NCI-H748 treated with DMSO at 0.1 percent for 48 hours (cell line): ENCODE results near the gene MAP4K1.
"Not testable (repeated sequence)": the region's sequence is repeated elsewhere in the genome, so short reads cannot be mapped to it uniquely, and the experiment has no call there.

Experiments
- DNase-seq: peaks from one replicate; lab custom pipeline; 2025; lab: John Stamatoyannopoulos, UW

The MAP4K1 gene

GRCh38 chr19:38569368-38569983 lies 48.3 kb downstream of the MAP4K1 start:
- DNase-seq, result no peak

DNA sequence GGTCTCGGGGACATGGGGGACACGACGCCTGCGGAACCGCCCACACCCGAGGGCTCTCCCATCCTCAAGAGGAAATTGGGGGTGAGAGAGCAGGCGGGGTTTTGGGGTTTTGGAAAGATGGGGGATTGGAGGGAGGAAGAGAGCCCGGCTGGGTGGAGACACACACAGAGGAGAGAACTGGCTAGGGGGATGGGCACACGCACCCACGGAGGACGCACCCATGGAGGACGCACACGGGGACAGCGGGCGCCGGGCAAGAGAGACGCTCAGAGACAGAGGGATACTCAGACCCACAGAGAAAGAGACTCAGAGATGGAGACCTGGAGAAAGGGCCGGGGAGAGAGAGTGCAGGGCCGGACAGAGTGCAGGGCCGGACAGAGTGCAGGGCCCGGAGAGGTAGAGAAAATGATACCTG lies 52.1 kb downstream of the MAP4K1 start:
- no peak for DNase-seq

DNA sequence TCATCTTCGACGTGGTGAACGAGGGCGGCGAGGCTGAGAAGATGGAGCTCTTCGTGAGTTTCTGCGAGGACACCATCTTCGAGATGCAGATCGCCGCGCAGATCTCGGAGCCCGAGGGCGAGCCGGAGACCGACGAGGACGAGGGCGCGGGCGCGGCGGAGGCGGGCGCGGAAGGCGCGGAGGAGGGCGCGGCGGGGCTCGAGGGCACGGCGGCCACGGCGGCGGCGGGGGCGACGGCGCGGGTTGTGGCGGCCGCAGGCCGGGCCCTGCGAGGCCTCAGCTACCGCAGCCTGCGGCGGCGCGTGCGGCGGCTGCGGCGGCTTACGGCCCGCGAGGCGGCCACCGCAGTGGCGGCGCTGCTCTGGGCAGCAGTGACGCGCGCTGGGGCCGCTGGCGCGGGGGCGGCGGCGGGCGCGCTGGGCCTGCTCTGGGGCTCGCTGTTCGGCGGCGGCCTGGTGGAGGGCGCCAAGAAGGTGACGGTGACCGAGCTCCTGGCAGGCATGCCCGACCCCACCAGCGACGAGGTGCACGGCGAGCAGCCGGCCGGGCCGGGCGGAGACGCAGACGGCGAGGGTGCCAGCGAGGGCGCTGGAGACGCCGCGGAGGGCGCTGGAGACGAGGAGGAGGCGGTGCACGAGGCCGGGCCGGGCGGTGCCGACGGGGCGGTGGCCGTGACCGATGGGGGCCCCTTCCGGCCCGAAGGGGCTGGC lies 52.6 kb downstream of the MAP4K1 start:
- no peak for DNase-seq

DNA sequence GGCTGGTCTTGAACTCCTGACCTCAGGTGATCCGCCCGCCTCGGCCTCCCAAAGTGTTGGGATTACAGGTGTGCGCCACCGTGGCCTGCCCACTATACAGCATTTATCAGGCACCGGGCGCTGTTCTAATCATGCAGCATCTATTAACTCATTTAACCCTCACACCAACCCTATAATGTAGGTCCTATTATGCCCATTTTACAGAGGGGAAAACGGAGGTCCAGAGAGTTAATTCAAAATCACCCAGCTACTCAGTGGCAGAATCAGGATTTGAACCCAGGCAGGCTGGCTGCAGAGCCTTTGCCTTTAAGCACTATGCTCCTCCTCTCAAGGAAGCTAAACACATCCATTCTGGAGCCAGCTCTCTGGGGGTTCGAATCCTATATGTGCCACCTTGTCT lies 54.3 kb downstream of the MAP4K1 start:
- no peak for DNase-seq

- DNase-seq, result no peak
These were observed 55.7 kb downstream of the MAP4K1 start for GRCh38 chr19:38562096-38562495.

GRCh38 chr19:38561658-38562057 lies 56.1 kb downstream of the MAP4K1 start:
- DNase-seq, result no peak

GRCh38 chr19:38561053-38561606 lies 56.6 kb downstream of the MAP4K1 start:
- no peak for DNase-seq

GRCh38 chr19:38559428-38560401 lies 58.0 kb downstream of the MAP4K1 start:
- no peak for DNase-seq

GRCh38 chr19:38558933-38559332 lies 58.8 kb downstream of the MAP4K1 start:
- not testable (repeated sequence) for DNase-seq

- DNase-seq, result no peak
These were observed 60.5 kb downstream of the MAP4K1 start for GRCh38 chr19:38557205-38557799.

DNA sequence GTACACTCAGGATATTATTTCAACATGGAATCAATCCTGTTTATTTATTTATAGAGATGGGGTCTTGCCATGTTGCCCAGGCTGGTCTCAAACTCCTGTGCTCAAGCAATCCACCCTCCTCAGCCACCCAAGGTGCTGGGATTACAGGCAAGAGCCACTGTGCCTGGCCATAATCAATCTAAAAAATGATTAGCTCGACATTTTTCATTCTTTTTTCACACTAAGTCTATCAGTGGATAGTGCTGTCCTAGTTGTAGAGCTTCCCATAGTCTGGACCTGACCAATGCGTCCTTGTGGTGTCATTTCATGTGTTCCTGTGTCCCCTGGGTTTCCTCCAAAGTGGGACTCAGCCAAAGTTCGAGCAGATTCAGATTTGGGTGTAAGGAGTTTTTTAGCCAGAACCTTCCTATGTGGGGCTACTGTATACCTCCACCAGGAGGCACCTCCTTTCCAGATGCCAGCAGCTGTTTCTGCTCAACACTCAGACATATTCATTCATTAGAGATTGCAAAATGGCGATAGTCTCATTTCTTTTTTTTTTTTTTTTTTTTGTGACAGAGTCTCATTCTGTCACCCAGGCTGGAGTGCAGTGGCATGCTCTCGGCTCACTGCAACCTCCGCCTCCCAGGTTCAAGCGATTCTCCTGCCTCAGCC lies 61.1 kb downstream of the MAP4K1 start:
- no peak for DNase-seq

GRCh38 chr19:38555200-38555599 lies 62.6 kb downstream of the MAP4K1 start:
- no peak for DNase-seq

DNA sequence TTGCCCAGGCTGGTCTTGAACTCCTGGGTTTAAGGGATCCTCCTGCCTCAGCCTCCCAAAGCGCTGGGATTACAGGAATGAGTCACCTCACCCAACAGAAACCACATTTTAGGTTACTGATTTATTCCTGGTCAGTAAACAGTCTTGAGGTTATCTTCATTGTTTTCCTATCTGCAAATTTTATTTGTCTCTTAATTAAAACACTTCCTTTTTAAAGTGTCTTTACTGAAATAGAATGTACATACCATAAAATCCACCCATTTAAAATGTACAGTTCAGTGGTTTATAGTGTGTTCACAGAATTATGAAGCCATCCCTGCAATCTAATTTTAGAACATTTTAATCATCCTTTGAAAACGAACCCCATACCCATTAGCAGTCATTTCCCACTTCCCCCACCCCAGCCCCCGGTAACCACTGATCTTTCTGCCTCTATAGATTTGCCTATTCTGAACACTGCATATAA lies 63.0 kb downstream of the MAP4K1 start:
- DNase-seq, result no peak

DNA sequence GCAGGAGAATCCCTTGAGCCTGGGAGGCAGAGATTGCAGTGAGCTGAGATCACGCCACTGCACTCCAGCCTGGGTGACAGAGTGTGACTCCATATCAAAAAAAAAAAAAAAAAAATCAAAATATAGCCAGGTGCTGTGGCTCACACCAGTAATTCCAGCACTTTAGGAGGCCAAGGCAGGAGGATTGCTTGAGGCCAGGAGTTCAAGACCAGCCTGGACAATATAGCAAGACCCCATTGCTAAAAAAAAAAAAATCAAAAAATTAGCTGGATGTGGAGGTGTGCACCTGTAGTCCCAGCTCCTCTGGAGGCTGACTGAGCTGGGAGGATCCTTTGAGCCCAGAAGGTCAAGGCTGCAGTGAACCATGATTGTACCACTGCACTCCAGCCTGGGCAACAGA lies 64.5 kb downstream of the MAP4K1 start:
- not testable (repeated sequence) for DNase-seq

DNA sequence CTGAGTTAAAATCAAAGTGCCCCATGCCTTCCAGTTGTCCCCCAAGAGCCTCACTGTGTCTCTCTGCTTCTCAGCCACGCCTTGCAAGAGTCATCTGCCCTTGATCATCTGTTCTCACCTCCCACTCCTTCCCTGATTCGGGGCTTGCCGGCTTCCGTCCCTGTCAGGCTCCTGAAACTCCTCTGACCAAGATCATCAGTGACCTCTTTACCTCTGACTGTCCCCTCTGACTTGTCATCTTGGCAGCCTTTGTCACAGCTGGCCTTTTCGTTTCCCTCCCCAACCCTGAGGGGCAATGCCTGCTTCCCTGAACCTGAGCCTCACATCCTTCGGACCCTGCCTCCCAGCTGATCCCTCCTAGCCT lies 66.3 kb downstream of the MAP4K1 start:
- no peak for DNase-seq

DNA sequence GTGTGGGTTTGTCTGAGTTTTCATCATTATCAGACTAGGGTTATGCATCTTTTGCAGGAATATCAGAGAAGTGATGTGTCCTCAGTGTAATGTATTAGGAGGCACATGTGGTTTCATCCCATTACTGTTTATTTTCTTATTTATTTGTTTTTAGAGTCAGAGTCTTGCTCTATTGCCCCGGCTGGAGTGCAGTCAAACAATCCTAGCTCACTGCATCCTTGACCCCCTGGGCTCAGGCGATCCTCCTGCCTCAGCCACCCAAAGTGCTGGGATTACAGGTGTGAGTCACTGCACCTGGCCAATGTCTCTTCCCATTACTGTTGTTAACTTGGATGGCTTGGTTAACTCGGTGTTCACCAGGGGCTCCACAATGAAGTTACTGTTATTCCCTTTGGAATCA lies 67.4 kb downstream of the MAP4K1 start:
- no peak for DNase-seq

DNA sequence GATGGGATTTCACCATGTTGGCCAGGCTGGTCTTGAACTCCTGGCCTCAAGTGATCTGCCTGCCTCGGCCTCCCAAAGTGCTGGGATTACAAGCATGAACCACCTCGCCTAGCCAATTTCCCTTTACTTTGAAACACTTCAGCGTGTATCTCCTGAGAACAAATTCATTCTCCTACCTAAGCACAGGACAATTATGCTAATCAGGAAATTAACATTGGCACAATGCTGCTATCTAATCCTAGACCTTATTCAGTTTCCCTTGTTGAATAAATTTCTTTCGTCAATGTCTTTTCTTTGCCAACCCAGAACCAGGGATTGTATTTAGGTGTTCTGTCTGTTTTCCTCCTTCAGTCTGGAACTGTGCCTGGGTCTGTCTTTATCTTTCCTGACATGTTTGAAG lies 67.8 kb downstream of the MAP4K1 start:
- DNase-seq, result no peak

DNA sequence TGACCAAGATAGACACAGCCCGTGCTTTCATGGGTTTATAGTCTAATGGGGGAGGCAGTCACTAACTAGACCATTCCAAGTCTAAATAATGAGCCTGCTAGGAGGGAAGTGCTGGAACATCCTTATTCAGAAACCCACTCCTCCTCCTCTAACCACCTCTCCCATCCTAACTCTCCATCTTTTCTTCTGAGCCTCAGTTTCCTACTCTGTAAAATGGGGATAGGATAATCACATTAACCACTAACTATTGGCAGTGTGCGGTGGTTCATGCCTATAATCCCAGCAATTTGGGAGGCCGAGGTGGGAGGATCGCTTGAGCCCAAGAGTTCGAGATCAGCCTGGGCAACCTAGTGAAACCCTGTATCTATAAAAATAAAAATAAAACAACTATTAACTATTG lies 68.7 kb downstream of the MAP4K1 start:
- DNase-seq, result no peak

GRCh38 chr19:38547421-38547820 lies 70.3 kb downstream of the MAP4K1 start:
- no peak for DNase-seq

DNA sequence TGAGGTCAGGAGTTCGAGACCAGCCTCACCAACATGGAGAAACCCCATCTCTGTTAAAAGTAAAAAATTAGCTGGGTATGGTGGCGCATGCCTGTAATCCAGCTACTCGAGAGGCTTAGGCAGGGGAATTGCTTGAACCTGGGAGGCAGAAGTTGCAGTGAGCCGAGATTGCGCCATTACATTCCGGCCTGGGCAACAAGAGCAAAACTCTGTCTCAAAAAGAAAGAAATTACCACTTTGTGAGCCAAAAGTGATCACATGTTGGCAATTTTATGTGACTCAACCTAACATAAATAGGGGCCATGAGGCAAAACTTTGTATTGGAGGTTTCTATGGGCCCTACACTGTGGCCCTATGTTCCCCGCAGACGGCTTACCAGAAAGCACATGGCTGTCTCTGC lies 72.2 kb downstream of the MAP4K1 start:
- no peak for DNase-seq

DNA sequence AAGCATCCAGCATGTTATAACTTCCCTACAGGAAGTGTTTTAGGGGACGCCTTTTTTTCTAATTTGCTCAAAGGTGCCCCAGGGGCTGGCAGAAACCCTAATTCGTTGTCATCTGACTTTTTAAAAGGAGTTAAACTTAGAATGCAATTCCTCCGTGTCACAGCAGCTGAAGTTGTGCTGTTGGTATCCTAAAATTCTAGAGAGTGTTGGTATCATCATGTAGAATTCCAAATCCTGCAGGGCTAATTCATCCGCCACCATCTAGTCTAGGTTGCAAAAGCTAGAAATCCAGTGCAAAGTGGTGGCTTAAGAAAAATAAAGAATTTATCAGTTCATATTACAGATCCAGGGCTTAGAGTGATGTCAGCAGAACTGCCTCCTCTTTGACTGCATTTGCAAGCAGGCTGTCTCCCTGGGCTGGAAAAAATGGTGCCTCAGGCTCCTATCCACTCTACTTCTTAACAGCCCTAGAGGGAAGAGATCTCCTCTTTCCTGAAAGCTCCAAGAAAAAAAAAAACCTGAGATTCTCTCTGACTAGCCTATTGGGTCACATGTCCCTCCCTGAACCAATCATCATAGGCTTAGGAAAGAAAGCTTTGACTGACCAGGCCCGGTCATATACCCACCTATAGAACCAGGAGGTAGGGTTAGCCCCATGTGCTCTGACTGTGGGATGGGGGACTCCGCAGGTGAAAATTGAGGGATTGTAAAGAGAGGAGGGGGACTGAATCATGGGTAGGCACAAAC lies 73.0 kb downstream of the MAP4K1 start:
- peak; percentile 68 for DNase-seq
